ENCODE data around the gene CLMP.

DNA sequence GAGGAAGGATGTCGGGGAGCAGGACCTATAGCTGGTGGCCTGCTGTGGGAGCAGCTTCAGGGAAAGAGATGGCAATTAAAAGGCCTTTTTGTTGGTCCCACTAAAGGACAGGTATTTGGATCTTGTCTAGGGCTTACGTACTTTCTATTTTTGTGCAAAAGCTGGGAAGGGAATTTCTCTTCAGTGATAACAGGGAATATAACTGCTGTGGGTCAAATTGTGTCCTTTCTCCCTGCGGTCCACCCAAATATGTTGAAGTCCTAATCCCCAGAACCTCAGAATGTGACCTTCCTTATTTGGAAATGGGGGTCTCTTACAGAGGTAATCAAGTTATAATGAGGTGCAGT is 147.1 kb downstream of the CLMP start:
- TF ChIP-seq, protein P1, sequence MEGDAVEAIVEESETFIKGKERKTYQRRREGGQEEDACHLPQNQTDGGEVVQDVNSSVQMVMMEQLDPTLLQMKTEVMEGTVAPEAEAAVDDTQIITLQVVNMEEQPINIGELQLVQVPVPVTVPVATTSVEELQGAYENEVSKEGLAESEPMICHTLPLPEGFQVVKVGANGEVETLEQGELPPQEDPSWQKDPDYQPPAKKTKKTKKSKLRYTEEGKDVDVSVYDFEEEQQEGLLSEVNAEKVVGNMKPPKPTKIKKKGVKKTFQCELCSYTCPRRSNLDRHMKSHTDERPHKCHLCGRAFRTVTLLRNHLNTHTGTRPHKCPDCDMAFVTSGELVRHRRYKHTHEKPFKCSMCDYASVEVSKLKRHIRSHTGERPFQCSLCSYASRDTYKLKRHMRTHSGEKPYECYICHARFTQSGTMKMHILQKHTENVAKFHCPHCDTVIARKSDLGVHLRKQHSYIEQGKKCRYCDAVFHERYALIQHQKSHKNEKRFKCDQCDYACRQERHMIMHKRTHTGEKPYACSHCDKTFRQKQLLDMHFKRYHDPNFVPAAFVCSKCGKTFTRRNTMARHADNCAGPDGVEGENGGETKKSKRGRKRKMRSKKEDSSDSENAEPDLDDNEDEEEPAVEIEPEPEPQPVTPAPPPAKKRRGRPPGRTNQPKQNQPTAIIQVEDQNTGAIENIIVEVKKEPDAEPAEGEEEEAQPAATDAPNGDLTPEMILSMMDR (IDR thresholded peaks at IDR 0.05; ENCODE audit: insufficient read depth, low read length), result no peak
- no peak for TF ChIP-seq POLR2AphosphoS5 (IDR thresholded peaks at IDR 0.05; ENCODE audit: low read depth)
